Activated CD8-positive, alpha-beta memory T cell treated with anti-CD3 and anti-CD28 coated beads, Interleukin-2, amount 50 U/mL, for 4 hours (primary cell): ENCODE data around the gene CNTNAP2.

Source experiments
- DNase-seq: peaks from one replicate; pipeline ENCODE4 v3.0.0-alpha.2; 2020

Gene CNTNAP2

DNA sequence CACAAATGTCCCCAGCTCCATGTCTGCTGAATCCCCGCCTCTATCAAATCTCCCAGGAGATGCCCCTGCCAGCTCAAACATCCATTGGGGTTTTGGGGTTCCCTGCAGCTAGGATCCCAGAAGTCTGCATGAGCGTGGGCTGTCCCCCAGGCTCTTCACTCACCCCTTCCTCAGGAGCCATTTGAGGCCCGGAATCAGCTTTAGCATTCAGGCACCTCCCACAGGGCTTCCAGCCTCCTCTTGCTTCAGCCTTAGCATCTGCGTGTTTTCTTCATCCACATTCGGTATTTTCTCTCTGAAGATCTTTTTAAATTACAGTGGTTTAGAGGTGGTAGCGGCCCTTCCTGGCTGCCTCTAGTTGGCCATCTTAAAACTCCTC, 1054.4 kb downstream of the CNTNAP2 start:
- DNase-seq: no peak

DNA sequence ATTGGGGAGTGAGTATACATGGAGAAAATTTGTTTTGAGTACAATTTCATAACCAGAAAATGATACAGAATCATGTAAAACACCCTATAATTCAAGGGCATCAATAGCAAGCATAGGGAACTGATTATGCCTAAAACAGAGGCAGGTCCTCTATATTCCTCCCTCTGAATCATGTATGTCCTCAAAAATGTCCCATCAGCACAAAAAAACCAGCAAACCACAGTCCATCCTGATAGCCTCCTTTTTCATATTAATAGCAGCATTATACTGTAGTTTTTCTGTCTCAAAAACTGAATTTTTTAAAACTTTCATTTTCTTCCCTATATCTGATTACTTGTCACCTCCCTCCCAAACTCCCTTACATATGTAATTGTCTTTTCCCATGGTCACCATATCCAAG, 1057.3 kb downstream of the CNTNAP2 start:
- DNase-seq: no peak

DNA sequence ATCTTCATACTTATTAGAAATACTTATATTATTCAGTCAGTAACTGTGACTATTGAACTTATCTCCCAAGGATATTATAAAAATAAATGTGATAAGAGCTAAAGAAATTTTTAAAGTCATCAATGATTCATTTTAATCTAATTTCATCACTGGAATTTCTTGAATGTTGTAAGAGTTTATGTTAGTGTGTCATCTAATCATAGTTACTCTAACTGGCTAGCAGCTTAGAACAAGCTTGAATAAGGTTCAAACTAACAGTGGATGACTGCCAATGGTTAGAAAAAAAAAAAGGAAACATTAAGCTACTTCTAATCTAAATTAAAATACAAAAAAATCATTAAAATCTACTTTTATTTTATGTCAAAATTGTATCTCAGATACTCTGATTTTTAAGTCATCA, 1066.3 kb downstream of the CNTNAP2 start:
- no peak for DNase-seq

DNA sequence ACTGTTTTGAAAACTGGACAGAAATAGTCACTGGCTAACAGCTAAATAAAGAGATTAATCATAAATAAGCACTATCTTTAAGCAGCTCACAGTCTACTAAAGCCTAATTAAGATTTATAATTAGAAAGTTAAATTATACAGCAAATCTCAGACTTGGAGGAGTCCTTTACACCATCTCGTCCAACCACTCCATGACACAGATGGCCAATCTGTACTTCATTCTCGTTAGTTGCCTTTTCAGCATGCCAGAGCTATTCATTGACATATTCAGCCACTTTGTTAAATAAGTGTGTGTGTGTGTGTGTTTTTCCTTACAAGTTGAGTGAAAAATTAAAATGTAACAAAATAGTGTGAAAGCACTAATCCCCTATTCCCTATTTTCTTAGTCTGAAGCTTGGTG, 1066.7 kb downstream of the CNTNAP2 start:
- no peak for DNase-seq

DNA sequence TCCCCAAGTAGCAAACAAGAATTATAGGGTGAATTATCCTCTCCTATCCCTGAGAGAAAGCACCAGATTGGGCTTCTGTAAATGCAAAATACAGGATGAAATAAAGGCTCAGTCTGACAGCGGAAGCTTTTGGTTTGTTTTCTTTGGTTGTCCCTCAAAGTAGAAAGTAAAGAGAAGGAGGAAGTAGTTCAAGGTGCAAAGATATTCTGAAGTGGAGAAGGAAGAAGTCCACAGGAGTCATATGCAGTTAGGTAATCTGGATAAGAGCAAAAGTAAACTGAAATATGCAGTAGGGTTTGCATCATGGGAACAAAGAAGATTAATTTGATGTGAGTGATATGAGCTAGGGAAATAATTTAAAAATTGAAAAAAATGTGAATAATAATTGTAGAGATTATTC, 1071.9 kb downstream of the CNTNAP2 start:
- no peak for DNase-seq

DNA sequence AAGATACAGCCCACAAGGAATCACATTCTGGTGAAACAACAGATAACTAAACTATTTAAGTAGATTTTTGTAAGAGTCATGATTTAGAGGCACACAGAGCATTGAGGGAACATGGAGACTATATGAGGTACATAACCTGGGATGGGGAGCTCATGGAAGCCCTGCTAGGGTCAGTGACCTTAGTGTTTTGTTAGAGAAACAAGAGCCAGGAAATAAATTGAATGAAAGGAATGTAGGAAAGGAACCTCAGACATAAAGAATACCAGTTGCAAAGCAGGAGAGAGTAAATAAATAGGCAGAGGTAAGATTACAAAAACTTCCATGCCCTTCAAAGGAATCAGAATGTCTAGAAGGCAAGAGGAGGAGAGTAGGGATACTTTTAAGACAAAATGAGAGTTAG, 1076.9 kb downstream of the CNTNAP2 start:
- DNase-seq: no peak

DNA sequence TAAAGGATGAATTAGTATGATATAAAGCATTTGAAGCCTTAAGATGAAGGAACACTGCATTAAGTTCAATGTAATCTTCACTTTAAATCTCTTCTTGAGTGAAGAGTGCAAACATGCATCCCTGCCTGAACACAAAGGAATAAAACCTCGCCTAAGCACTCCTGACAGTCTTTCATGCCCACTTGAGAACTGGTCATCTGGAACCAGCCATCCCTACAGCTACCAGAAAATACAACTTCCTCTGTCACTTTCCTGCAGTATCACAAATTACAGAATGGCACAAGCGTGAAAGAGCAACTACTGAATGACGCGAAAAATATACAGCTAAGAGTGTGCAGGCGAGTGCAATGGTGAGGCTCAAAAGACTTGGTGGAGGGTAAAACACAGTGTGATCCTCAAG, 1079.9 kb downstream of the CNTNAP2 start:
- DNase-seq: no peak

DNA sequence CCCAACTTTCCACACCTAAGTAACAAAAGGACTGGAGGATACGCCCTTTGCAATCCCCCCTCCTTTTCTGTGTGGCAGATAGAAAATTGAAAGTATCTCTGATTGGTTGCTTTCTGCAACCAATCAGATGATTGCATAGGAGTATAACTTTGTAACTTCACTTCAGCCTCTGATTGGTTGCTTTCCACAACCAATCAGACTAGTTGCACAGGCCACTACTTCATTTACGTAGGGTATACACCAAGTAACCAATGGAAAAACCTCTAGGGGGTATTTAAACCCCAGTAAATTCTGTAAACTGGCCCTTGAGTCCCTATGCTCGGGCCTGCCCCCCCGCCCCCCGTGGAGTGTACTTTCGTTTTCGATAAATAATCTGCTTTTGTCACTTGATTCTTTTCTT, 1080.4 kb downstream of the CNTNAP2 start:
- DNase-seq: no peak

DNA sequence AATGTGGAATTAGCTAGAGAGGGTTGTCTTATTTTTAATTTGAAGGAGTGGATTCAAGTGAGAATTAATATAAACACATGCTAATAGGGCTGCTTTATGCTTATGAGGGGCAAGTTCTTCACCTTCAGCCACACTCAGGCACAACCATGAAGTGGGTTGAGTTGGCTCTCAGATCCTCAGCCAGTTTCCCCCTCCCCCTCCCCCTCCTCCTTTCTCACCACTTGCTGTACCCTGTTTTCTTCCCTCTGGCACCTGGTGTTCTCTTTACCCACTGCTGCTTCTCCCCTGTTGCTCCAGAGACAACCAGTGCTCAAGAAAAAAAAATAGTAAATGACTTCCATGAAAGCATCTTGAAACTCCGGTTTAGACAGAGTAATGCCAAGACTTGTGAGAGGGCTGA, 1083.3 kb downstream of the CNTNAP2 start:
- DNase-seq: no peak

DNA sequence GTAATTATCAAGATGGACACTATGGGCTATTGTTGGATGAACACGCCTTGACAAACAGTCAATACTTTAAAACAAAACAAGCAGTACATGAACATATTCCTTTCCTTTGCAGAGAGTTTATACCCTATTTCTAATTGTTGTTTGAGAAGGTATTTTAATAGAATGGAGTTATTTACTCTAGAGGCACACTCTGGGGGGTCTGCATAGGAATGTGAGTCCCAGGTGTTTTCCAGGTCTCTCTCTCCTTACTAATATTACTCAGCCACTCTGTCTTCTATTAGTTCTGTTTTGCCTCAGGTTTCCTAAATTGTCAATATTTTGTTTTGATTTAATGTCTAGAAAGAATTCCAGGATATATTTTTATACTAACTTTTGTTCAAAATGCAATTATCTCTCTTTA, 1091.4 kb downstream of the CNTNAP2 start:
- DNase-seq: no peak

DNA sequence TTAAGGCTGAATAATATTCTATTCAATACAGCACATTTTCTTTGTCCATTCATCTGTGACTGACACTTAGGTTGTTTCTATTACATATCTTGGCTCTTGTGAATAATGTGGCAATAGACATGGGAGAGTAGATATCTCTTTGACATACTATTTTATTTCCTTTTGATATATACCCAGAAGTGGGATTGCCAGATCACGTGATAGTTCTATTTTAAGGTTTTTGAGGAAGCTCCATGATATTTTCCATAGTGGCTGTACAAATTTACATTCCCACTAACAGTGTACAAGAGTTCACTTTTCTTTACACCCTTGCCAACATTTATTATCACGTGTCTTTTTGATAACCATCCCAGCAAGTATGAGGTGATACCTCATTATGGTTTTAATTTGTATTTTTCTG, 1114.7 kb downstream of the CNTNAP2 start:
- DNase-seq: no peak

DNA sequence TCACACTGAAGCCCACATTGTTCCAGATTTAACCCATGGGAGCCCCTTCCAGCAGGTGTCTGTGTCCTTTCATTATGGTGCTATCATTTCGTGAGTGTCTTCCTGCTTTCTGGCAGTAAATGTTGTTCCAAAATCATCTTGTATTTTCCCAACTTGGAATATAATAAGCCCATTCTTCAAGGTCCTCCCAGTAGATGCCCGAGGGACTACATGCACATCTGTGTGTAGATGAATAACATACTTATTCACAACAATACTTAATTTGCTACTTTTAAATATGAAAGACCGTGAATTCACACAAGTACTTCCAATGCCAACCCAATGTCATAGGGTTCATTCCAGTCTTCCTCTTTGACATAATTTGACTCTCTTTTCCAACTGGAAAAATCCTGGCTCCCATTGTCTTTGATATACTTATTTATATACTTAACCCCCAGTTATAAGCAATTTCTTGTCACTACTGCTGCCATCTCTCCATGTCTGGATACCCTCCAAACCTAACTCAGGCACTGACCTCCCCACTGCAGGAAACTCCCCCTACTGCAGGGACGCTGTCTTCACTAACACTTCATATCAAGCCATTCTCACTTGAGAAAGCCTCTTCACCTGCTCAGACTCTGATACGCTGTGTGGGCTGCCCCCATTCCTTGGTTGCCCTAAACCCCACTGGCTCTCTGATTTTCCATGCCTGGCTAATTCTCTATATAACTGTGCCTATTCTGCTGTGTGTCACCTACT, 1119.2 kb downstream of the CNTNAP2 start:
- no peak for DNase-seq

DNA sequence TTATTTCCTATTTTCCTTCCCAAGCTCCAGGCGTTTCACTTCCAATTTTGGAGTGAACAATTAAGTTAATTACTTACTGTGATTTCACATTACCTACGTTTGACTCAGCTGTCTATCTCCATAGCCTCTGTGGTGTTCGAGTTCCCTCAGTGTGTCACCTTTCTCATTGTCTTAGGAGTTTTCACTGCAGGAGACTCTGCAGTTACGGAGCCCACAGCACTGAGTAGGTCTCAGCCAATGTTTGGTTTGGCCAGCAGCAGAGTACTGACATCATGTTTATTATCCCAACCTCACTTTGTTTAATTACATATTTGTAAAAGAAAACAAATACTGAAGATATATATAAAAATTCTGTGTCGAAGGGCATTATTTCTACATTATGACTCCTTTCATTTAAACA, 1123.9 kb downstream of the CNTNAP2 start:
- no peak for DNase-seq

DNA sequence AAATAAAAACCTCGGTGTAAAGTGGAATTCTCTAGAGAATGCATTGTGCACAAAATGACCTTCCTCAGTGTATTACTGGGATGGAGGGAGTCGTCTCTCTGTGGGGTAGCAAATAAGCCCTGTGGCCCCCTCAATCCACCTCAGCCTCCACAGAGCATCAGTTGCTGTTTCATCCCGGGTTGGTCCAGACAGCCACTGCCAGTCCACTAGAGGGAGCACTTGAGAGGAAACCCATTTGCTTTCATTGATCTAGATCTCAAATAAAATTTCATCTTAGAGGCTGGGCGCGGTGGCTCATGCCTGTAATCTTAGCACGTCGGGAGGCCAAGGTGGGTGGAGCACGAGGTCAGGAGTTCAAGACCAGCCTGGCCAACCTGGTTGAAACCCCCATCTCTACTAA, 1128.7 kb downstream of the CNTNAP2 start:
- no peak for DNase-seq

DNA sequence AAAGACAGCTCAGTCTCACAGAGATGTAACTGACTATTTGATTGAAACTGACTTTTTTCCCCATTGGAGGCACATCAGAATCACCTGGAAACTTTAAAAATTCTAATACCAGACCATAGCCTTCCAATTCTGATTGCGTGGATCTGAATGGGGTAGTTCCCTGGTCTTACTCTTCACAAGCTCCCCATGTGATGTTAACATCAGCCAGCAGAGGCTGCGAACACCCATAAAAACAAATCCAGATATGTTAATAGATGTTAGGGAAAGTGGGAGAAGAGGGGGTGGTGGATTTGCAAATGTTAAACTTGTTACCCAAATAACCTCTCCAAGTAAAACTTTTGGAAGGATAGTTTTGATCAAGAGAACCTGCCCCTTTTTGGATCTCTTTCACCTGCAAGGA, 1133.4 kb downstream of the CNTNAP2 start:
- DNase-seq: no peak

DNA sequence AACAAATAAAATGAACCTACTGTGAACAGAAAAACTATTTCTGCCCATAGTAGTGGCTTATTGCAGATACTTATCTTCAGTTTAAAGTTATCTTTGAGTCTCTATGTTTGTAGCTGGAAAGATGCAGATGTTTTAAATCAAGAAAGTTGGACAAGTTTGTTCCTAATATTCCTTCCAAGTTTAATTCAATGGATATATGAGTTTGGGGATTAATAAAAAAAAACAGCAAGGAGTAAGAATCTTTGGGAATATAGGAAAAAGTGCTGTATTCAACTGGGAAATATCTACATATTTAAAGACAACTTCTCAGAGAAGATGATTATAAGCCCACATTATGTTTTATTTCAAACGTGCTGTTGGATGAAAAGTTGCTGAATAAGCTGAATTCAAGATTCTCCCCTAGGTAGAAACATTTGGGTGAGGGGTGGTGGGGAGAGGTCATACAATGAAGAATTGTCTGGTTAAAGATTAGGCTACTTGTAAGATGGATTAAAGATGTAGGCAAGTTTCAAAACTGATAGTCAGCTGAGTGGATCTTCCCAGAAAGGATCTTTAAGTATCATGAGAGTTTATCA, 1135.2 kb downstream of the CNTNAP2 start:
- DNase-seq: no peak

DNA sequence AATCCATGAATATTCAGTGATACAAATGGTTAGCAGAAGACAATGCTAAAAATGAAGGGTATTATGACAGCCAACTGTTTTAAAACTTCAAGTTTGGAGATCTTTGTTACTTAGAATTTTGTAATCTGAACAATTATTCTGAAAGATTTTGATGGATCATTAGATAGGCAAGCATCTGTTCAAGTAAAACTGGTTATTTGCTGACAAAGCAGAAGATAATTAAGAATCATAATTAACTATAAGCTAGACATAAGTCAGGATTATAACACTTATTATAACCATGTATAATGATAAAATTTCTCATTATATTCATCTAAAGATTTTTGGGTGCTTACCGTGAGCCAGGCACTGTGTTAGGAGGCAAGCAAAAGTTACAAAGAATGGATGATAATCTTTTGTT, 1145.1 kb downstream of the CNTNAP2 start:
- DNase-seq: no peak

DNA sequence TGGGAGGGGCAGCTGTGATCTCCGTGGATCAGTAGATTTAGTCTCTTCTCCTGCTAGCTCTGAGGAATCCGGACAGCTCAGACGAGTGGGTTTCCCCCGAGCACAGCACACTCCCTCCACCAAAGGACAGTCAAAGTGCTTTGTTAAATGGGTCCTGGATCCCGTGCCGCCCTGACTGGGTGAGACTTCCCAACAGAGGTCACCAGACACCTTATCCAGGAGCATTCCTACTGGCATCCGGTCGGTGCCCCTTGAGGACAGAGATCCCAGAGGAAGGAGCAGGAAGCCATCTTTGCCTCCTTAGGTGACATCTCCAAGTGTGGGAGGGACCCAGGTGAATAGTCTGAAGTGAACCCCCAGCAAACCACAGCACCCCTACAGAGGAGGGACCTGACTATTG, 1148.9 kb downstream of the CNTNAP2 start:
- no peak for DNase-seq

DNA sequence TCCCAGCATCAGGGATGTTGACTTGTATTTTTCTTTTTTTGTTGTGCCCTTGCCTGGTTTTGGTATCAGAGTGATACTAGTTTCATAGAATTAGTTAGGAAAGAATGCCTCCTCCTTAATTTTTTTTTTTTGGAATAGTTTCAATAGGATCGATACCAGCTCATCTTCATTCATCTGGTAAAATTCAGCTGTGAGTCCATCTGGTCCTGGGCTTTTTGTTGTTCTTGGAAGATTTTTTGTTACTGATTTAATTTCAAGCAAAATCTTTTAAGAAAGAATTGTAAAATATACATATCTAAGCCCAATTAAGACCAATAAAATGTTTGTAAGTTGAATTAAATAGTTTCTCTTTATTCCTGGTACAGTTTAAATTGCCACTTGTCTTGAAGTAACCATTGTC, 1159.5 kb downstream of the CNTNAP2 start:
- DNase-seq: no peak

DNA sequence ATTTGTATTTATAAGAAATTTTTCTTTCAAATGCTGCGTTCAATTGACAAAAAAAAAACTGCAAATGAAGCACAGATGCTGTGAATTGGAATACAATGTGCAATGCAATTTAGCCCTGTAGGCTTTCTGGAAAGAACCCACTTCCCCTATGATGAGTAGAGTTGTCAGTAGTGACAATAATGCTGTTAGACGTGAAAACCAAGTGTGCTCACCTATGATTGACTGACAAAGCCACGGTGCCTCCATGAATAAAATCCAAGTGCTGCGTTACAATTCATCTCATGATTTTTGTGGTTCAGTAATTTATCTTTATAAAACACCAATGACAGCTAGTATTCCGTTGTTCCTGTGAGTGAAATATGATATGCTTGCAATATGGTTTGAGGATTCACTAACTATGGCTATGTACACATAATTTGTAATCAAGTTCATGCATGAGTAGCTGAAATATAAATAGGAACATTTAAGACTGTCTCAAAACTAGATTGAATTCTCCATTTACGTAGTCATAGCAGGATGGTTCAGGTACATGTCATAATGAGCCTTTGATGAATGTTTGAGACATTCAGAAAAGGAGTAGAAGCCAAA, 1160.3 kb downstream of the CNTNAP2 start:
- no peak for DNase-seq

DNA sequence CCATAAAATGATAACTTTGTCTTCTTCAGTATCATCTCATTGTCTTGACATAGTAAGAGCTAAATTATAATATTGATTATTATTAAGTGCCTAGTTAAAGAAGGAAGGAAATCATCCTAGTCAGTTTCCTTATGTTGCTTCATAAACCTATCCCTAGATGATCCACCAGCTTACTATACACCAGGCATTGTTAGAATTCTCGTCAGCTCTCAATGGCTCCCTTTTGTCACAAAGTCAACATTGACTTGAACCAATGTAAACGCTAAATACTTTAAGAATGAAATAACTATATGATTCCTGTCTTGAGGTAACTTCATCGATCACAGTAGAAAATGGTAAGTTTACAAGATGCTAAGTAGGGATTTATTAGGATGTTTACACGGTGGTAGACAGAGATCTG, 1162.9 kb downstream of the CNTNAP2 start:
- no peak for DNase-seq

DNA sequence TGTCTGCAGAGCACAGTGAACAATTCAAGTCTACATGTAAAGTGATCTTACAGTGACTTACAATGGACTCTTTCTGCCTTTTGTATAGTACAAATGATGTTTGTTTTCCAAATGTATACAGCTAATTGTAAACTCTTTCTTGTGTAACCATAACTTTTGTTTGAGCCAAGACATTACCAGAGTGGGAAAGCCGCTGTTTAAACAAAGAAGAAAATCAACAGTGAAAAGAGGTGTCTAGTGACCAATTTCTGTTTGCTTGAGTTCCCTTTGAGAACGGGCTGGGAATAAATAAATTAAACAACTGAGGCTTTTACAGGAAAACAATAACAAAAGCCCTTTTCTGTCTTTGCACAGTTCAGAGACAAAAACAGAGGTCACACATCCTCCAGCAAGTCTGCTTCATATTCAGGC, 1163.4 kb downstream of the CNTNAP2 start:
- no peak for DNase-seq

DNA sequence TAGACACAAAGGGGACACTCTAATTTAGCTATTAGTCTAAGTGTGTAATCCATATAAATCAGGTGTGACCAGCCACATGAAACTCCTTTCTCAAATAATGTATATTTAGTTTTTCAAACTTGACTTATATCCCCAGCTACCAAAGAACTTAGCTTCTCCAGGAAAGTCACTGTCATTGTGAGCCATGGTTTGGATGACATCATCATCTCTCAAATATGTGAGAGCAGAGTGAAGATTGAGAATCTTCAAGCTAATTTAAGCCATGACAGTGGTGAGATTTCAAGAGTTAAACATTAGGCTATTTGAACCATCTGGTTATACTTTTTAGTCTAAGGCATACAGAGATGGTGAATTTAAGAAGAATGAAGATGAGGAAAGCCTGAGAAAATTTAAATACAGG, 1165.6 kb downstream of the CNTNAP2 start:
- DNase-seq: no peak

DNA sequence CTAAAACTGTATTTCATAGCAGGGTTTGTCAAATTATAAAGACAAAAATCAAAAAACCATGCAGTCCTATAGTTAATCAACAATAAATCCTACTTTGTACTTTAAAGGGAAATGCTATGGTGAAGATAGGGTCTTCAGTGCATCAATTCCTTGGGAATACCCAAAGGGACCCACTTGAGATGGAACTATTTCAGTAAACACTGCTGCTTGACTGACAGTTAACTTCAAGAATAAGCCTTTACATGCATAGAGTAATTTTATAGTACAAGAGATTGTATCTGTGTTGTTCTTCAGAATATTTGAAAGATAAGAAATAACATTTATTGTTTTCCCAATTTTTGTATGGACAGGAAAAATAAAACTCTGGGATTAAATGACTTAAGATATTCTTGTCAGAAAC, 1179.6 kb downstream of the CNTNAP2 start:
- no peak for DNase-seq

DNA sequence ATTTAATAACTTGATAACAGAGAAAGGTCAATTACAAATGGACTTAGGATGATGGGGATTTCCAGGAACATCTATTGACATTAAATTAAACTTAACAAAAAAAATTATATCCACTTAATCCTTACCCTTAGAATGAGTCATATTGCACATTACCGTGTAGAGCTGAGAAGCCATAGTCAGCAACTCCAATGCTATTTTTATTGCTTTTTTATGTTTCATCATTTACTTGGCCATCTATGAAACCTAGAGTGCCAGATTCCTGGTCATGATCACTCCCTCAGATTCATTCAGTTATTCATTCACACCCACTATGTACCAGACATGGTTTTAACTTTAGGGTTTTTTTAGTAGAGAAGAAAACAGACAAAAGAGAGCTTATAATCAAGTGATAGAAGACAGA, 1180.4 kb downstream of the CNTNAP2 start:
- no peak for DNase-seq
